Retina (tissue), 1 donor: ENCODE measurements around the gene SELENBP1.

Experiments
- DNase-seq: peaks from one replicate; pipeline ENCODE4 v3.0.0-alpha.2; 2016

Gene SELENBP1

GRCh38 chr1:151343587-151343986 lies 28.9 kb downstream of the SELENBP1 start:
- DNase-seq: no peak

DNA sequence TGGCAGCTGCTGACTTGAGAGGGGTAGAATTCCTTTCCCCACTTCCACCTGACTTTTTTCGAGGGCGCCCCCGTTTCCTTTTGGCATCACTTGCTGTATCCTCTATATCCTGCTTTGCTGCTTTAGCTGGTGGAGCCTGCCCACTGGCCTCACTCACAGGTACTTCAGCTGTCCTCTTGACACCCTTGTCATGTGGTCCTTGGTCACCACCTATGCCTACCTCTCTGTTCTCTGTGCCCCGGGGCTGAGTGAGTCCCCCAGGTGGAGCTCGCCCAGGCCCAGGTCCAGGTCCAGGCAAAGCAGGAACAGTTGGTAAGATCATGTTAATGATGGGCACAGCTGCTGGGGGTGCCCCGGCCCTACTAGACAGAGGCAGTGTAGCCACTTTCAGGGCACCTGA lies 29.9 kb downstream of the SELENBP1 start:
- no peak for DNase-seq

- no peak for DNase-seq
These were observed 30.5 kb downstream of the SELENBP1 start for GRCh38 chr1:151342021-151342420.

DNA sequence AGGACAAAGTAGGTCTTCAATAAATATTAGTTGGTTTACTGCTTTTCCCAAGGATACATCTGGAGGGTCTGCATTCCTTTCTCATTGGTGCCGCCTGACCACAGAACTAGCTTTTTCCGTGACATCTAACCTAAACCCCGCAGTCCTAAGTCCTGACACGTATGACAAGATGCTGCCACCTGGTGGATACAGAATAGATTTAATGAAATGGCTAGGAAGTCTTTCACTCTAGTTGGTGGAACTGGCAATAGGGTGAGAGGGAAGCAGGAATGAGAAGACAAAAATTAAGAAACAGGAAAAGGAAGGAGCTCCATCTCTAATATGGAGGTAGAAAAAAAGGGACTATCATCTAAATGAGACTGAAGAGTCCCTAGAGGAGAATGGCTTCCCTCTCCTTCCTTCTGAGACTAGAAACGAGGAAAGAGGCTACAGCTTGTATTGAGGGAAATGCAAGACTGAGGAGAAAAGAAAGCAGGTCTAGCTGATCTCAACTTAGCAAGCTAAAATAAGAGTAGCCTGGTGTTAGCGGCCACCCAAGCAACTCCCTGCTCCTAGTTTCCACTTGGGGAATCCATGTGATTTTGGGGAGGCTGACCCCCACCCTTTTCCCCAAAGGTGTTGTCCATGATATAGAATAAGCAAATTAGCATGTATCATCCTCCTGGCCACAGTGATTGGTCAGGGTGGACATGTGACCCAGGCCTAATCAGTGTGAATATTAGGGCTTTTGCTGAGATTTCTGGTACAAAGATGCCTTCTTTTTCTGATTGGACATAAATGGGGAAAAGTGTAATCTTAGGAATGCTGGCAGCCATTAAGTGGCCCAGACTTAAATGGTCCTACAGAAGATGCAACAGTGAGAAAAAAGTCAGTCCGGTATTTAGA lies 31.4 kb downstream of the SELENBP1 start:
- DNase-seq: peak; percentile 63

- DNase-seq: no peak
These were observed 35.9 kb downstream of the SELENBP1 start for GRCh38 chr1:151336556-151336955.

DNA sequence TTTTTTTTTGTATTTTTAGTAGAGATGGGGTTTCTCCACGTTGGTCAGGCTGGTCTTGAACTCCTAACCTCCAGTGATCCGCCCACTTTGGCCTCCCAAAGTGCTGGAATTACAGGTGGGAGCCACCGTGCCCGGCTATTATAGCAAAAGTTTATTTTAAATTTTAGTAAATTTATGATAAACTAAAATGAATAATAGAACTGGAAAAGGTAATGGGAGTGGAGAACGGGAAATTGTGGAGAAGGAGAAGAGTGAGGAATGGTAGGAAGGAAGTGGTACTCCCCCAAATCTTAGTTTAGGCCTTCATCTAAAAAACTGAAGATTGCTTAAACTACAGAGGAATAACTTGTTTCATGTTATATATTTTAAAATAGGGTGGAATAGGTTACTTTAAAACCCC lies 37.7 kb downstream of the SELENBP1 start:
- DNase-seq: no peak

- DNase-seq: no peak
These were observed 44.4 kb downstream of the SELENBP1 start for GRCh38 chr1:151327903-151328674.

- DNase-seq: peak; percentile 100
These were observed 45.1 kb downstream of the SELENBP1 start, which contains the start of gene PI4KB for GRCh38 chr1:151327223-151327902. PI4KB (minus strand) TSS chr1:151327416; CDS start chr1:151316481, 10,935 bp downstream.

GRCh38 chr1:151326619-151327222 lies 45.8 kb downstream of the SELENBP1 start:
- DNase-seq: no peak

DNA sequence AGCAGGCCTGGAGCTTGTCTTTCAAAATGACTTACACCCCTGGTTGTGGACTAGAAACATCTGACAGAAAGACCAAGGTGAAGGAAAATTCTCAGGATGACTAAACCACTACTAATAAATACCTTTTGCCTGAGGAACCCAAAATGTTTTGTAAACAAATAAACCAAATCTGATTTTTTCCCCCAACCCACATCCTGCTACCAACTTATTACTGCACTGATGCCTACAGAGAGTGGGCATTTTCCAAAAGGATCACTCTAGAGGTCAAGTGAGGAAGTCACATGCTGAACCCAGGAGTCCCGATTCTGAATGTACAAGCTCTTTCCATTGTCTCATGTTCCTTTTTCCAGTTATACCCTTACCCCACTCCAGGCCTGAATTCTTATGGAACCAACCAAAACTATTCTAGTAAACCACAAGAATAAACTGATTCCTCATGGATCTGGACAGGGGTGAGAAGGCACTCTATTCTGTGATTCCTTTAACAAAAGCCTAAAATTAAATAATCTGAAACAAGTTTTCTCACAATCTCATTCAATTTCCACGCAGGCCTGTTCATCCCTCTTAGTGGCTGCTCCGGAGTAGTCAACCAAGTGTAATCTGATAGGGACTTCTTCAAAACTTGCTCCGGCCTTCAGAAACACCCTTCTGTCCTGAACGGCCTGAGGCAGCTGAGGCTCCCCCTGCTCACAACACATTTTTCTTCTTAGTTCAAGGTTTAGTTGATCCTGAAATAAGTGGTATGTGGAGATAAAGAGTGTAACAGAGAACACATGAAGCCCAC lies 46.7 kb downstream of the SELENBP1 start:
- no peak for DNase-seq

- no peak for DNase-seq
These were observed 47.3 kb downstream of the SELENBP1 start for GRCh38 chr1:151325231-151325630.

DNA sequence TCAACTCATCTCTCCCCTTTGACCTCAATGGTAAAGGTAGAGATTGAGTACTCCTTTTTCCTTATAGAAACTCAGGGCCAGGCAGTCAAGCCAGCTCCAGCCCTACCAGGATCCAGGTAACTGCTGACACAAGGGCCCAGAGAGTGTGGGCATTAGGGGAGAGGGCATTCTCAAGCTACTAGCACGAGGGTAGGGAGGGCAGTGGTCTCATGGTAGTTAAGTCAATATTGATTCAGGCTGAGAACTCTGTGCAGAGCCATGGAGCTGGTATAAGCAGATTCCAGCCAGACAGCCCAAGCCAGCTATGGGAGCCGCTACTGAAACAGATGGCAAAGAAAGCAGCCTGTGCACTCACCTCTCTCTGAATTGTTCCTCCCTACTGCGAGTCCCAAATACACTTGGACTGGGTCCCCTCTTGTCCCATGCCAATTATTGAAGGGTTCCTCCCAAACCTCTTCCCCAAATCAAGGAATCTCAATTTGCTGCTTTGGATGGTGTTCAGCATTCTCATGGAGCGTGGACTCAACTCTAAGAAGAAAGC lies 48.0 kb downstream of the SELENBP1 start:
- no peak for DNase-seq

GRCh38 chr1:151318975-151319374 lies 53.5 kb downstream of the SELENBP1 start:
- no peak for DNase-seq

DNA sequence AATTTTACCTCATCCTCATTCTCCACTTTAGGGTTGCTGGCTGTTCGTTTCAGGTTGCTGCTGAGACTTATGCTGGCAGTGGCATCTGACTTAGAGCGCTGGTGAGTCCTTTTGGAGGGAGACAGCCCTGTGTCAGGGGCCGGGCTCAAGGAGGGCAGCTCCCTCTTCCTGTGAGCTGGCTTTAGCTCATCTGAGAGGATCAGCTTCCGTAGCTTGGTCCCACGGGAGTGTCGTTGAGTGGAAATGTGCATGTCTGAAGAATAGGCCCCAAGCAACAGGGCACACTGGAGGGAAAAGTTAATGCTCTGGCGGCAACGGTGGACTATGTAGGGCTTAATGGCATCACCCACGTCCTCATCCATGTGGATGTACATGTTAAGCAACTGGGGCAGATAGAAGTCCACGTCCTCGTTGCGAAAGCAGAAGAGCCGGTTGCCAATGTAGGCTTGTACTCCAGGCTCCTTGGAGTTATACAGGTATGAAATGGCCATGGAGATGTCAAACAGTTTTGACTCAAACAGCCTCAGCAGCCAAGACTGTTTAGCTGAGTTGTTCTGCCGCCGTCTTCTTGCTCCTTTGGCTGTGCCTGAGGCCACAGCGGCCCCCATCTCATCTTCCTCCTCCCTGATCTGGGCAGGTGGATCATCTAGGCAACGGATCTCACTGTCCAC lies 56.8 kb downstream of the SELENBP1 start:
- no peak for DNase-seq
